Psoas muscle (tissue), 8 donors: ENCODE measurements around the gene PAPPA. TPM values are rescaled to one million over a fixed set of nuclear protein-coding genes. Genes with fewer than 3 reads are reported as not detected.

Source experiments
- ATAC-seq, 4 donors: fragments of 200-7000 bp; cut with Tn5 transposase; one replicate each; pipeline ENCODE4 v1.9.1; 2020; ENCODE audit warnings: moderate library complexity in 3 of 4, mild to moderate bottlenecking in 2 of 4
- DNase-seq, 2 donors: peaks; one replicate each; pipeline ENCODE4 v3.0.0-alpha.2; 2020
- H3K27ac ChIP-seq: fragments of 200-600 bp; one replicate; pipeline ENCODE4 v1.8.0; 2022
- H3K27me3 ChIP-seq, 3 donors: fragments of 200-600 bp in 1 of 3; one replicate each; pipeline versions ENCODE4 v1.6.1 to v1.8.0; 2013 to 2022; ENCODE audit warnings: low read length in 2 of 3, mild to moderate bottlenecking in 2 of 3, moderate library complexity in 1 of 3; ENCODE audit not compliant: insufficient read depth in 3 of 3
- H3K36me3 ChIP-seq, 2 donors: fragments of 200-600 bp in 1 of 2; one replicate each; pipeline versions ENCODE4 v1.6.1 to v1.8.0; 2013 to 2022; ENCODE audit warnings: low read depth in 1 of 2, mild to moderate bottlenecking in 1 of 2, moderate library complexity in 1 of 2; ENCODE audit not compliant: insufficient read depth in 1 of 2
- H3K4me1 ChIP-seq: fragments of 200-600 bp; one replicate; pipeline ENCODE4 v1.8.0; 2022
- H3K4me3 ChIP-seq: fragments of 200-600 bp; one replicate; pipeline ENCODE4 v1.8.0; 2022; ENCODE audit warnings: mild to moderate bottlenecking
- H3K9me3 ChIP-seq: fragments of 200-600 bp; one replicate; pipeline ENCODE4 v1.8.0; 2022
- CTCF ChIP-seq: fragments of 200-600 bp; IDR thresholded peaks from one replicate; pipeline ENCODE4 v1.8.0; 2022; ENCODE audit warnings: antibody characterized with exemption
- WGBS, 3 donors: extraction: QIAGEN DNeasy Blood & Tissue Kit; methylation state at CpG; one replicate each; pipeline versions ENCODE4 v1.1.6 to v1.1.7; 2013; 5-methylcytosine and 5-hydroxymethylcytosine counted together
- intact Hi-C, 2 donors: fragments of 100-400 bp; cut with DNase I; formaldehyde crosslinking; loops; one replicate each; pipeline versions ENCODE4 v1.11.0 to v1.14.2; 2022
- polyA plus RNA-seq, 3 donors: library from polyadenylated mRNA; stranded (reverse); fragments of 200-250 nt; gene quantifications; one replicate each; pipeline ENCODE4 v1.2.3, GENCODE V29; 2013
- total RNA-seq, 4 donors: library from RNA; stranded (reverse); fragmentation: NEBNext Ultra II Directional in 2 of 4; extraction: Animal tissue kit (Norgen Biotek cat#: 25700) in 2 of 4; gene quantifications; one replicate each; pipeline versions ENCODE4 v1.2.1 to v1.2.4, GENCODE V29; 2021 to 2023
- donor health status: healthy with polysubstance abuse.
- donor health status: DM: no; HTN: no; CAD: no; lungs with moderate emphysema.
- donor health status: Bipolar disorder and iron deficiency.
- donor health status: healthy.
- donor health status: DM: yes; HTN: yes; CAD: no.
- donor health status: DM: no; HTN: no; CAD: no.
- donor health status: DM: no; HTN: no; CAD: no.
- donor health status: DM: yes; HTN: yes; CAD: no.

Gene PAPPA
- total and polyA plus RNA-seq, 7 donors, result 0.07 to 0.88 (median 0.61) TPM

GRCh38 chr9:116323012-116323411 lies 169.4 kb downstream of the PAPPA start:
- no peak for DNase-seq
- no peak for ATAC-seq
- 69 to 78% (median 76%) methylated on average over 11 of the region's 11 CpGs for WGBS, 3 donors
- H3K27me3 ChIP-seq, result no peaks in the 10 kb centered on the region
- no peaks in the 10 kb centered on the region for H3K9me3 ChIP-seq
- H3K36me3 ChIP-seq, result no peaks in the 10 kb centered on the region
- intact Hi-C loops, result no loop called here
- H3K4me3 ChIP-seq, result no peak overlapping the region
- H3K4me1 ChIP-seq, result peaks cover 8% of the 10 kb centered on the region
- no peak overlapping the region for H3K27ac ChIP-seq
- TF ChIP-seq CTCF, result no peak

- H3K4me3 ChIP-seq, result no peak overlapping the region
- DNase-seq, result no peak
- H3K27ac ChIP-seq, result no peak overlapping the region
- no peaks in the 10 kb centered on the region for H3K36me3 ChIP-seq
- no peak for TF ChIP-seq CTCF
- no peak for ATAC-seq
- no peaks in the 10 kb centered on the region for H3K9me3 ChIP-seq
- H3K27me3 ChIP-seq, result no peaks in the 10 kb centered on the region
- intact Hi-C loops, result no loop called here
- peaks cover 10% of the 10 kb centered on the region for H3K4me1 ChIP-seq
These were observed 170.0 kb downstream of the PAPPA start for GRCh38 chr9:116323571-116323970.

GRCh38 chr9:116325924-116326323 lies 172.3 kb downstream of the PAPPA start:
- Histone ChIP-seq H3K4me3 (no peak overlapping the region), H3K27ac (no peak overlapping the region), H3K9me3 (no peaks in the 10 kb centered on the region), H3K36me3 (no peaks in the 10 kb centered on the region), H3K27me3 (no peaks in the 10 kb centered on the region), H3K4me1 (peaks cover 10% of the 10 kb centered on the region)
- no peak for ATAC-seq
- no peak for TF ChIP-seq CTCF
- DNase-seq, result no peak
- intact Hi-C loops, result no loop called here

- Histone ChIP-seq H3K4me3 (no peak overlapping the region), H3K27ac (no peak overlapping the region), H3K36me3 (no peaks in the 10 kb centered on the region), H3K4me1 (peaks cover 10% of the 10 kb centered on the region), H3K27me3 (no peaks in the 10 kb centered on the region), H3K9me3 (no peaks in the 10 kb centered on the region)
- DNase-seq (no peak), ATAC-seq (no peak)
- TF ChIP-seq CTCF, result no peak
- intact Hi-C loops, result no loop called here
- 9 to 19% (median 14%) methylated on average over 4 of the region's 4 CpGs for WGBS, 3 donors
These were observed 174.3 kb downstream of the PAPPA start for GRCh38 chr9:116327701-116328405.

GRCh38 chr9:116329470-116329869 lies 175.9 kb downstream of the PAPPA start:
- WGBS, 3 donors, result 81 to 86% (median 86%) methylated on average over 4 of the region's 4 CpGs
- ATAC-seq (no peak), DNase-seq (no peak)
- Histone ChIP-seq H3K27ac (no peak overlapping the region), H3K4me1 (peaks cover 10% of the 10 kb centered on the region), H3K9me3 (no peaks in the 10 kb centered on the region), H3K36me3 (no peaks in the 10 kb centered on the region), H3K4me3 (no peak overlapping the region), H3K27me3 (no peaks in the 10 kb centered on the region)
- intact Hi-C loops, result no loop called here
- TF ChIP-seq CTCF, result no peak
